Activated CD4-positive, alpha-beta T cell treated with anti-CD3 and anti-CD28 coated beads, Interleukin-2, amount 50 U/mL, for 24 hours (primary cell): ENCODE data around the gene EHHADH.
A peak's percentile ranks its signal among the peaks of the same experiment; 100 is the strongest.

Source experiments
- DNase-seq, 2 donors: peaks; one replicate each; pipeline ENCODE4 v3.0.0-alpha.2; 2020; ENCODE audit warnings: low read depth in 1 of 2, low spot score in 1 of 2

Gene EHHADH

GRCh38 chr3:185199206-185199605, 54.6 kb downstream of the EHHADH start:
- no peak for DNase-seq

- no peak for DNase-seq
These were observed 56.8 kb downstream of the EHHADH start for GRCh38 chr3:185197068-185197467.

GRCh38 chr3:185195652-185196051, 58.2 kb downstream of the EHHADH start:
- no peak for DNase-seq

GRCh38 chr3:185188816-185189215, 65.0 kb downstream of the EHHADH start:
- no peak for DNase-seq

GRCh38 chr3:185187391-185187790, 66.5 kb downstream of the EHHADH start:
- no peak for DNase-seq

- DNase-seq: no peak
These were observed 77.0 kb downstream of the EHHADH start for GRCh38 chr3:185176750-185177359.

GRCh38 chr3:185175370-185175987, 78.4 kb downstream of the EHHADH start:
- no peak for DNase-seq

- no peak for DNase-seq
These were observed 81.5 kb downstream of the EHHADH start for GRCh38 chr3:185172086-185173049.

GRCh38 chr3:185164428-185165217, 89.2 kb downstream of the EHHADH start:
- no peak for DNase-seq

GRCh38 chr3:185162634-185163033, 91.2 kb downstream of the EHHADH start:
- no peak for DNase-seq

- DNase-seq: no peak
These were observed 92.1 kb downstream of the EHHADH start for GRCh38 chr3:185161761-185162160.

GRCh38 chr3:185157347-185157746, 96.5 kb downstream of the EHHADH start:
- no peak for DNase-seq

- no peak for DNase-seq
These were observed 98.2 kb downstream of the EHHADH start for GRCh38 chr3:185155678-185156077.

GRCh38 chr3:185153861-185154629, 99.8 kb downstream of the EHHADH start:
- DNase-seq: no peak

- DNase-seq: no peak
These were observed 100.6 kb downstream of the EHHADH start for GRCh38 chr3:185153171-185153771.

- DNase-seq: peak in 1 of 2 donors; percentile 9
These were observed 101.3 kb downstream of the EHHADH start, which contains the start of gene C3orf70 for GRCh38 chr3:185152410-185153170. Gene C3orf70 (minus strand): TSS chr3:185153060. CDS start chr3:185152823, 237 bp downstream.

GRCh38 chr3:185151964-185152409, 101.9 kb downstream of the EHHADH start:
- DNase-seq: no peak

GRCh38 chr3:185151101-185151963, 102.5 kb downstream of the EHHADH start:
- no peak for DNase-seq
